Astrocyte (in vitro differentiated cells and primary cell): ENCODE data around the gene FAF2. TPM values are rescaled to one million over a fixed set of nuclear protein-coding genes. Genes with fewer than 3 reads are reported as not detected.

ENCODE experiments used
- DNase-seq: peaks from one replicate; pipeline ENCODE4 v3.0.0-alpha.2; 2010; ENCODE audit warnings: low read depth
- FAIRE-seq: peaks from 2 replicates; lab custom pipeline; 2011; peaks lifted over from hg19 to GRCh38; lab: Jason Lieb, UNC
- H2AFZ ChIP-seq: 2 replicates; pipeline ENCODE4 v1.6.0; 2012; ENCODE audit warnings: low read depth, low read length, inconsistent platforms
- H3K27ac ChIP-seq: 2 replicates; pipeline ENCODE4 v1.5.1; 2011; ENCODE audit warnings: low read depth, low read length, inconsistent platforms
- H3K27me3 ChIP-seq: 2 replicates; pipeline ENCODE4 v1.6.0; 2011; ENCODE audit warnings: low read length, inconsistent platforms; ENCODE audit not compliant: insufficient read depth
- H3K36me3 ChIP-seq: 2 replicates; pipeline ENCODE4 v1.5.1; 2011; ENCODE audit warnings: low read length, inconsistent platforms; ENCODE audit not compliant: insufficient read depth
- H3K4me1 ChIP-seq: 2 replicates; pipeline ENCODE4 v1.5.1; 2011; ENCODE audit warnings: low read length, inconsistent platforms; ENCODE audit not compliant: insufficient read depth
- H3K4me2 ChIP-seq: 2 replicates; pipeline ENCODE4 v1.6.0; 2012; ENCODE audit warnings: low read length, inconsistent platforms
- H3K4me3 ChIP-seq: 2 replicates; pipeline ENCODE4 v1.5.1; 2011; ENCODE audit warnings: low read depth, mild to moderate bottlenecking, low read length, inconsistent platforms; ENCODE audit not compliant: insufficient read depth
- H3K79me2 ChIP-seq: 2 replicates; pipeline ENCODE4 v1.6.0; 2012; ENCODE audit warnings: mild to moderate bottlenecking, low read length, inconsistent platforms; ENCODE audit not compliant: insufficient read depth
- H3K9ac ChIP-seq: 2 replicates; pipeline ENCODE4 v1.6.0; 2012; ENCODE audit warnings: mild to moderate bottlenecking, low read length, inconsistent platforms
- H3K9me3 ChIP-seq: 2 replicates; pipeline ENCODE4 v1.5.1; 2012; ENCODE audit warnings: low read depth, mild to moderate bottlenecking, low read length, inconsistent platforms; ENCODE audit not compliant: insufficient read depth
- H4K20me1 ChIP-seq: 2 replicates; pipeline ENCODE4 v1.6.0; 2012; ENCODE audit warnings: low read length, inconsistent platforms; ENCODE audit not compliant: insufficient read depth
- H3K27ac Mint-ChIP-seq: one replicate; pipeline ENCODE4 v1.8.0; 2021; ENCODE audit warnings: mild to moderate bottlenecking, mixed read lengths; ENCODE audit not compliant: unreplicated experiment
- H3K27me3 Mint-ChIP-seq: one replicate; pipeline ENCODE4 v1.8.0; 2021; ENCODE audit warnings: low read depth, mixed read lengths; ENCODE audit not compliant: unreplicated experiment
- H3K36me3 Mint-ChIP-seq: one replicate; pipeline ENCODE4 v1.8.0; 2021; ENCODE audit warnings: low read depth, mixed read lengths; ENCODE audit not compliant: unreplicated experiment
- H3K4me1 Mint-ChIP-seq: one replicate; pipeline ENCODE4 v1.8.0; 2021; ENCODE audit warnings: low read depth, mixed read lengths; ENCODE audit not compliant: unreplicated experiment
- H3K4me3 Mint-ChIP-seq: one replicate; pipeline ENCODE4 v1.8.0; 2021; ENCODE audit warnings: mild to moderate bottlenecking, moderate library complexity, mixed read lengths; ENCODE audit not compliant: unreplicated experiment
- H3K9me3 Mint-ChIP-seq: one replicate; pipeline ENCODE4 v1.8.0; 2021; ENCODE audit warnings: mild to moderate bottlenecking, mixed read lengths; ENCODE audit not compliant: unreplicated experiment
- EZH2 ChIP-seq: IDR thresholded peaks from 2 replicates; pipeline ENCODE4 v1.6.1; 2012; ENCODE audit warnings: mild to moderate bottlenecking, low read length, inconsistent platforms; ENCODE audit not compliant: insufficient read depth
- total RNA-seq: library from RNA; stranded (reverse); gene quantifications from 2 replicates; pipeline ENCODE4 v1.2.1, GENCODE V29; 2021
- TF ChIP-seq, protein P1 (sequence below): IDR thresholded peaks from 2 replicates; pipeline ENCODE4 v1.5.1; 2011; ENCODE audit warnings: low read depth, mild to moderate bottlenecking, inconsistent platforms, low read length, moderate library complexity; ENCODE audit not compliant: insufficient read depth

The FAF2 gene
- total RNA-seq, 1 donor from 2014 or later, result 56.2 TPM

DNA sequence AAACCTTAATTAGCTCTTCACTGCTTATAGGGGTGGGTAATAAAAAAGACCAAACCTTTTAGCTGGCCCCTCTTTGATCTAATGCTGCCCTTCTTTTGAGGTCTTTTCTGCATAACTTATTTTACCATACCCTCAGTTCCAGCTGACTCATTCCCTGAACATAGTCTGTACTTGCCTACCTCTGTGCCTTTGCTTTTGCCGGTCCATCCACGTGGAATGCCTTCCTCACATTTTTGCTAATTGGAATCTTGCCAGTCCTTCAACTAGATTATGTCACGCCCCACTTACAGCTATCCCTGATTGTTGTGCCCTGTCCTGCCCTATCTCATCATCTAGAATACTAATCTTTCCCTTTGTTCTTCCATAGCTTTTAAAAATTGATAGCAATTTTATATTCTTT, 44.2 kb downstream of the FAF2 start:
- Mint-ChIP-seq H3K27ac (peak overlapping the region; percentile 53), H3K9me3 (no peaks in the 10 kb centered on the region), H3K4me3 (peak overlapping the region; percentile 17), H3K36me3 (peaks cover 25% of the 10 kb centered on the region), H3K27me3 (no peaks in the 10 kb centered on the region), H3K4me1 (peaks cover 22% of the 10 kb centered on the region)
- Histone ChIP-seq H3K36me3 (peaks cover 47% of the 10 kb centered on the region), H3K79me2 (peaks cover 1% of the 10 kb centered on the region), H3K27me3 (no peaks in the 10 kb centered on the region), H3K9me3 (no peaks in the 10 kb centered on the region), H4K20me1 (peaks cover 35% of the 10 kb centered on the region), H3K9ac (no peak overlapping the region), H3K4me1 (peaks cover 6% of the 10 kb centered on the region), H2AFZ (no peak overlapping the region), H3K4me2 (no peak overlapping the region), H3K27ac (no peak overlapping the region), H3K4me3 (no peak overlapping the region)
- DNase-seq (peak; percentile 47), FAIRE-seq (no peak)
- TF ChIP-seq EZH2, result no peak
- TF ChIP-seq, protein P1, sequence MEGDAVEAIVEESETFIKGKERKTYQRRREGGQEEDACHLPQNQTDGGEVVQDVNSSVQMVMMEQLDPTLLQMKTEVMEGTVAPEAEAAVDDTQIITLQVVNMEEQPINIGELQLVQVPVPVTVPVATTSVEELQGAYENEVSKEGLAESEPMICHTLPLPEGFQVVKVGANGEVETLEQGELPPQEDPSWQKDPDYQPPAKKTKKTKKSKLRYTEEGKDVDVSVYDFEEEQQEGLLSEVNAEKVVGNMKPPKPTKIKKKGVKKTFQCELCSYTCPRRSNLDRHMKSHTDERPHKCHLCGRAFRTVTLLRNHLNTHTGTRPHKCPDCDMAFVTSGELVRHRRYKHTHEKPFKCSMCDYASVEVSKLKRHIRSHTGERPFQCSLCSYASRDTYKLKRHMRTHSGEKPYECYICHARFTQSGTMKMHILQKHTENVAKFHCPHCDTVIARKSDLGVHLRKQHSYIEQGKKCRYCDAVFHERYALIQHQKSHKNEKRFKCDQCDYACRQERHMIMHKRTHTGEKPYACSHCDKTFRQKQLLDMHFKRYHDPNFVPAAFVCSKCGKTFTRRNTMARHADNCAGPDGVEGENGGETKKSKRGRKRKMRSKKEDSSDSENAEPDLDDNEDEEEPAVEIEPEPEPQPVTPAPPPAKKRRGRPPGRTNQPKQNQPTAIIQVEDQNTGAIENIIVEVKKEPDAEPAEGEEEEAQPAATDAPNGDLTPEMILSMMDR, result no peak

DNA sequence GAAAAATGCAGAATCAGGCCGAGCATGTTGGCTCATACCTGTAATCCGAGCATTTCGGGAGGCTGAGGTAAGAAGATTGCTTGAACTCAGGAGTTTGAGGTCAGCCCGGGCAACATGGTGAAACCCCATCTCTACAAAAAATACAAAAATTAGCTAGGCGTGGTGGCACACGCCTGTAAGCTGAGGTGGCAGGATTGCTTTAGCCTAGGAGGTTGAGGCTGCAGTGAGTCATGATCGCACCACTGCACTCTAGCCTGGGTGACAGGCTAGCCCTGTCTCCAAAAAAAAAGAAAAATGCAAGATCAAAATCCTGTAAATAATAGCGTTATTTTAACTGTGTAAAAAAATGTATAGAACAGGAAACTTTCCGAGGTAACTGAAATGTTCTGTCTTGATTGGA, 49.7 kb downstream of the FAF2 start:
- peak overlapping the region; percentile 91 for H3K27ac Mint-ChIP-seq

DNA sequence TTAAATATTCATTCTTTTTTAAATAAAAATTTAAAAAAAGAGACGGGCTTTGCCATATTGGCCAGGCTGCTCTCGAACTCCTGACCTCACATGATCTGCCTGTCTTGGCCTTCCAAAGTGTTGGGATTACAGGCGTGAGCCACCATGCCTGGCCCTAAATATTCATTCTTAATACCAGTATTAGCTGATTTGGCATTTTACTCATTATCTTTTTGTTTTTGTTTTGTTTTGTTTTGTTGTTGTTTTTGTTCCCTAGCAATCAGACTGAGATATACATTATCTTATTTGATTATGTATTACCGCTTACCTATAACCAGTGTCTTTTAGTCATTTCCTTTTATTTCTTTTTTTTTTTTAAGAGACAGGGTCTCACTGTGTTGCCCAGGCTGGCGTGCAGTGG, 51.1 kb downstream of the FAF2 start:
- Histone ChIP-seq H3K4me3 (no peak overlapping the region), H3K9ac (no peak overlapping the region), H3K9me3 (no peaks in the 10 kb centered on the region), H2AFZ (no peak overlapping the region), H3K4me1 (peaks cover 7% of the 10 kb centered on the region), H3K36me3 (peaks cover 46% of the 10 kb centered on the region), H3K27me3 (no peaks in the 10 kb centered on the region), H3K79me2 (no peaks in the 10 kb centered on the region), H3K27ac (no peak overlapping the region), H3K4me2 (no peak overlapping the region), H4K20me1 (no peaks in the 10 kb centered on the region)
- FAIRE-seq (no peak), DNase-seq (no peak)
- TF ChIP-seq, protein P1, result no peak
- no peak for TF ChIP-seq EZH2
- no peak overlapping the region for H3K27ac Mint-ChIP-seq
- H3K9me3 Mint-ChIP-seq, result no peaks in the 10 kb centered on the region
- no peak overlapping the region for H3K4me3 Mint-ChIP-seq
- H3K36me3 Mint-ChIP-seq, result peaks cover 29% of the 10 kb centered on the region
- H3K27me3 Mint-ChIP-seq, result no peaks in the 10 kb centered on the region
- H3K4me1 Mint-ChIP-seq, result peaks cover 18% of the 10 kb centered on the region

More for the DNA sequence above, 49.7 kb downstream of the FAF2 start:
- no peak overlapping the region for H3K27ac ChIP-seq
- TF ChIP-seq EZH2, result no peak
- TF ChIP-seq, protein P1, result no peak
- Mint-ChIP-seq H3K27me3 (no peaks in the 10 kb centered on the region), H3K4me1 (peaks cover 27% of the 10 kb centered on the region), H3K36me3 (peaks cover 27% of the 10 kb centered on the region), H3K9me3 (no peaks in the 10 kb centered on the region), H3K4me3 (no peak overlapping the region)
- no peak overlapping the region for H3K9ac ChIP-seq
- peaks cover 7% of the 10 kb centered on the region for H3K4me1 ChIP-seq
- peaks cover 57% of the 10 kb centered on the region for H3K36me3 ChIP-seq
- no peak overlapping the region for H3K4me2 ChIP-seq
- FAIRE-seq (no peak), DNase-seq (no peak)
- no peaks in the 10 kb centered on the region for H3K27me3 ChIP-seq
- H3K79me2 ChIP-seq, result no peaks in the 10 kb centered on the region
- H3K9me3 ChIP-seq, result no peaks in the 10 kb centered on the region
- no peak overlapping the region for H2AFZ ChIP-seq
- peaks cover 8% of the 10 kb centered on the region for H4K20me1 ChIP-seq
- H3K4me3 ChIP-seq, result no peak overlapping the region
